ENCODE results near the gene PAPPA2.

GRCh38 chr1:176811511-176812288, 348.7 kb downstream of the PAPPA2 start:
- TF ChIP-seq SIN3A (IDR thresholded peaks at IDR 0.05; ENCODE audit: borderline replicate concordance, insufficient read depth, low read depth, low read length) (no peak), CTCF (IDR thresholded peaks at IDR 0.05) (no peak)
